Measurements from ENCODE around the gene EHF.

- TF ChIP-seq, protein P1, sequence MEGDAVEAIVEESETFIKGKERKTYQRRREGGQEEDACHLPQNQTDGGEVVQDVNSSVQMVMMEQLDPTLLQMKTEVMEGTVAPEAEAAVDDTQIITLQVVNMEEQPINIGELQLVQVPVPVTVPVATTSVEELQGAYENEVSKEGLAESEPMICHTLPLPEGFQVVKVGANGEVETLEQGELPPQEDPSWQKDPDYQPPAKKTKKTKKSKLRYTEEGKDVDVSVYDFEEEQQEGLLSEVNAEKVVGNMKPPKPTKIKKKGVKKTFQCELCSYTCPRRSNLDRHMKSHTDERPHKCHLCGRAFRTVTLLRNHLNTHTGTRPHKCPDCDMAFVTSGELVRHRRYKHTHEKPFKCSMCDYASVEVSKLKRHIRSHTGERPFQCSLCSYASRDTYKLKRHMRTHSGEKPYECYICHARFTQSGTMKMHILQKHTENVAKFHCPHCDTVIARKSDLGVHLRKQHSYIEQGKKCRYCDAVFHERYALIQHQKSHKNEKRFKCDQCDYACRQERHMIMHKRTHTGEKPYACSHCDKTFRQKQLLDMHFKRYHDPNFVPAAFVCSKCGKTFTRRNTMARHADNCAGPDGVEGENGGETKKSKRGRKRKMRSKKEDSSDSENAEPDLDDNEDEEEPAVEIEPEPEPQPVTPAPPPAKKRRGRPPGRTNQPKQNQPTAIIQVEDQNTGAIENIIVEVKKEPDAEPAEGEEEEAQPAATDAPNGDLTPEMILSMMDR (IDR thresholded peaks at IDR 0.05; ENCODE audit: insufficient read depth, low read length, poor library complexity, severe bottlenecking), result no peak
- TF ChIP-seq EZH2phosphoT487 (conservative IDR thresholded peaks at IDR 0.05; ENCODE audit: low read length), result no peak
Observed at GRCh38 chr11:34631737-34632104, 10.8 kb downstream of the EHF start.
